ENCODE results near the gene PDE8A. TPM values are rescaled to one million over a fixed set of nuclear protein-coding genes. Genes with fewer than 3 reads are reported as not detected.
"Not testable (repeated sequence)": the region's sequence is repeated elsewhere in the genome, so short reads cannot be mapped to it uniquely, and the experiment has no call there.

PDE8A gene
- total RNA-seq, 1 donor from 2014 or later, result 80.4 TPM

DNA sequence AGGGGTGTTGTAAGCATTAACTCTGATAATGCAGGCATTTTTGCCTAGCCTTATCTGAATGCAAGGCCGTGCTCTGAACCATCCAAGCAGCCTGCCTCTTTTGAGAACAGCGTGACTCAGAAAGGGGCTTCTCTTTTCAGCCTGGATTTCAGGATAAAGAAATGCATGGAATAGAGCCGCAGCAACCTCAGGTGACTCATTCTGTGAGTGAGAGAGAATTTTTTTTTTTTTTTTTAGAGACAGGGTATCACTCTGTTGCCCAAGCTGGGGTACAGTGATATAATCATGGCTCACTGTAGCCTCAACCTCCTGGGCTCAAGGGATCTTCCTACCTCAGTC, 20.6 kb upstream of the PDE8A start:
- DNase-seq (ENCODE audit: low spot score), result no peak

DNA sequence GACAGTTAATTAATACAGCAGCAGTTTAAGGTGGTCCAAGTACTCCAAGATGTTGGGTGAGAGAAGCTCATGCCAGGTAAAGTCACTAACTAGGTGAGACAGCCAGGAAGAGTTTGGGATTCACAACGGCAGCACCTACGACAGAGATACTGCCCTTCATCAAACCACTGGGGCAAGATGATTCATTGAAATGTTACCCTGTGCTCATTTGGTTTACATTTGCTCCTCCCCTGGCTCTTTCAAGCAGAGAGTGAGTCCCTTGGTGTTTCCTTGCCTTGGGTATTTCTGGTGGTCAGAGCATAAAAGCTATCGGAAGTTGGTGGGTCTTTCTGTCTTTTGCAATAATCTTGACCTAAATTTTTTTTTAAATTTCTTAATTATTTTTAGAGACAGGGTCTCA, 19.9 kb upstream of the PDE8A start:
- no peak for DNase-seq (ENCODE audit: low spot score)

DNA sequence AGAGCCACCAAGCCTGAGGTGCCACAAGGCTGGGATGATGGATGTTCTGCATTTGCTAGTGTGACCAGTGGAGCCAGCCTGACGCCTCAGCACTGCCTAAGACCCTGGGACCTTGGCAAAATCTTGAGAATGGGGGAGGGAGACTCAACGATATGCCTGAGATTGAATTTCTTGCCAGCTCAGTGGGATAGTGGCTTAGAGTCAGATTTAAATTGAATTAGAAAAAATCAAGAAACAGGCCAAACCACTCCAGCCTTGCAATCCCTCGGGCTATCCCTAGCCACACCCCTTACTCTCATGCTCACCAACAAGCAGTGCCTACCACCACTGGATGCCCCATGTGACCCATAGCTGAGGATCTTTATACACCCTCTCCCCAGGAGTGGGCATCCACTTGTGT, 18.7 kb upstream of the PDE8A start:
- DNase-seq (ENCODE audit: low spot score), result no peak

DNA sequence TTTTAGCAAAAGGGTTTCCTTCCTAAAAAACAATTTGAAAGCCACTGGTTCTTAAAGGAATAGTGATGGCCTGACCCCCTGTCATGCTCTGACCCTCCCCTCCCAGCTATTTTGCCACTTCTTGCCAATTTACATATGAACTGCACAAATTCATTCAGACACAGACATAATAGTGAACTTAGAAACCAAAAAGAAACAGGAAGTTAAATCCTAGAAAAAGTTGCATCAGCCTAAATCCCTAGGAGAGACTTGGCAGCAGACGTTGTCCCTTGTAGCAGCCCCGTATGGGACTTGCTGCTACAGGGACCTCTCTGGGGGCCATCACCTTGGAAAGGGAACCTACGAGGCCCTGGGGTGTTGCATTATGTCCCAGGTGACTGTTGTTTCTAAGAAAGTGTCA, 14.3 kb upstream of the PDE8A start:
- peak; percentile 37 for DNase-seq (ENCODE audit: low spot score)

DNA sequence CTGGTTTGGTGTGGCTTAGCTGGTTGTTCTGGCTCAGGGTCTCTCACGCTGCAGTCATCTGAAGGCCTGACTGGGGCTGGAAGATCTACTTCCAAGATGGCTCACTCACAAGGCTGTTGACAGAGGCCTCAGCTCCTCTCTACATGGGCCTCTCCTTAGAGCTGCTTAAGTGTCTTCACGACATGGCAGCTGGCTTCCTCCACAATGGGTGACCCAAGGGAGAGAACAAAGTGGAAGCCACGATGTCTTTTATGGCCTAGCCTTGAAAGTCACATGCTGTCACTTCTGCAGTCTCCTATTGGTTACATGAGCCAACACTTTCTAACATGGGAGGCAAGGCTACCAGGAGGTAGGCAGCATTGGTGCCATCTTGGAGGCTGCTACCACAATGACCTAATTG, 13.4 kb upstream of the PDE8A start:
- DNase-seq (ENCODE audit: low spot score), result peak; percentile 53

DNA sequence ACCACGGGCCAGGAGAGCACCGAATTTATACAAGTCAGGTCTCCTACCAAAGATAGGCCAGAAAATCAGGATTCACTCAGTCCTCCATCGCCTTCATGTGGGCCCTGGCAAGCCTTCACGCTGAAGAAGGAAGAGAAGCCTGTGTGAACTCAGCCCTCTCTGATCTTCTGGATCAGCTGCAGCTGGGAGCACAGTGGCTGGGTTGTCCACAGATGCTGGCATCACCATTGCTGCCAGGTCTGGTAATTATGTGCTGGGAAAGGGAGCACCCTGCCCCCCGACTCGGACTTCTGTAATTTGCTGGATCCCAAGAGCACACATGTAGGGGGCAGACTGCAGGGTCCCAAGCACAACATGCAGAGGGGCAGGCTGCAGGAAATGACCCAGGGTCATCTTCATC, 12.4 kb upstream of the PDE8A start:
- DNase-seq (ENCODE audit: low spot score), result peak; percentile 43

DNA sequence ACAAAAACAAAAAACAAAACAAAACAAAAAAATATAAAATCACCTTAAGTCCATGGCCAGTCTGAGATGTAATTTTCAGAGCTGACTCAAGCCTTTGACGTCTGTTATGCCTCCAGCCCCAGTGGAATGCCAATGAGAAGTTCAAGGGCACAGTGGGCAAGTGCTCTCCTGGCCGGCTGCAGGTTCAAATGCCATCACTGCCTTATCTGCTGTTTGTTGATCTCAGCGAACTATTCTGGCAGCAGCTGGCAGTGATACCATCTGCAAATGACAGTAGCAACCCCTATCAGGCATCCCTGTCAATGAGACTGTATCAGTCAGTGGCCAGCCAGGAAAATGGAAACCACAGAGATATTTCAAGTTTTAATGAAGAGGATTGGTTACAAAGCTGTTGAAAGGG, 10.8 kb upstream of the PDE8A start:
- DNase-seq (ENCODE audit: low spot score), result peak; percentile 30

DNA sequence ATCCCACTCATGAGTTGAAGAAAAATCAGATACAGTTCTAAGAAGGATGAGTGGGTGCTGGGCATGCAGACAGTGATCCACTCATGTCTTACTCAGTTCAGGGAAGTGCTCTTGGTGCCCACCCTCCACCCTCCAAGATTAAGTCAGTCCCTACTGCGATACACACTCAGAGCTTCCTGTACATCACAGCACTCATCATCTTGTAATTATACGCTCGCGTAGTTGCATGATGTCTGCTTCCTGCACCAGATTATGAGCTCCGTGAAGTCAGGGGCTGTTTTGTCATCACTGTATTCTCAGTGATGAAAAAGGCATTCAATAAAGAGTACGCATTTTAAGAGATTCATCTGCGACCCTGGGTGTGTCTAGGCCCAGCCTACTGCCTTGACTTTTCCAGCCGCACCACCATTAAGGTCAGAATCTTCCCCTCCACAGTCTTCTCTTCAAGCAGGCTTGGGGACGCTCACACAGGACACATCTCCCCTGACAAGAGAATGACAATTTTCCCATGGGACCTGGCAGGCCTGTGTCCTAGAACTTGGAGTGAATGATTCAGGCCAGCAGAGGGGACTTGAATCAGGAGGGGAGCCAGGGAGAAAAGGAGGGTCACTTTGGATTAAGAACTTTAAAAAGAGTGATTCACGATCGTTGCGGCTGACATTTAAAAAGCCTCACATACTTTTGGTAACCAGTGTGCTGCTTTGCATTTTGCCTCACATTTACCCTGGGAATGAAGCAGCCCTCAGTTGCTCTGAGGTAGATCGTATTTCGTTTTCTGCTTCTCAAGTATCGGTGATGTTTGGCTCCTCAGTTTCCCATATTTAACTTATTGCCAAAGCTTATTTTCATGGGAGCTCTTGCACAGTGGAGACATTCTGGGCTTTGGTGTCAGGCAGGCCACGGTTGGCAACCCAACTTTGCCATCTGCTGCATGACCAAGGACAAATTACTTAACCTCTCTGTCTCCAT, 7.9 kb upstream of the PDE8A start:
- no peak for DNase-seq (ENCODE audit: low spot score)

DNA sequence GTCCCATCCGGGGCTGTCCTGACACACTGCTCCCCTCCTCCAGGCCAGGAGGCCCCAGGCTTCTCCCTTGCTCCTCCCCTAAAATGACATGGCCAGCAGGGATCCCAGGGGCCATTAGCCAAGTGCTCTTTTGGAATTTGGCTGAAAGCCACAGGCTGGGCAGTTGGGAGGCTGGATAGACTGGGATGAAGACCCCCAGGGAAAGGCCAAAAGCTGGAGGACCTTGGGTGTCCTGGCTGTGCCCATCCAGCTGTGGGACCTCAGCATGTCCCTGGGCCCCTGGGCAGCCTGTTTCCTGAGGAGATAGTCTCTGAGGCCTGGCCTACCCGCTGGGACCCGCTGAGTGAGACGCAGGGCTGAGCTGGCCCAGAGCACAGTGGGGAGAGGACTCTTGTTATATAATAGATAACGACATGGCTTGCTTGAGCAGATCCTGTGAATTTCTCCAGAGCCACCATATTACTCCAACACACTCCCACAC, 5.7 kb upstream of the PDE8A start:
- DNase-seq (ENCODE audit: low spot score), result no peak

DNA sequence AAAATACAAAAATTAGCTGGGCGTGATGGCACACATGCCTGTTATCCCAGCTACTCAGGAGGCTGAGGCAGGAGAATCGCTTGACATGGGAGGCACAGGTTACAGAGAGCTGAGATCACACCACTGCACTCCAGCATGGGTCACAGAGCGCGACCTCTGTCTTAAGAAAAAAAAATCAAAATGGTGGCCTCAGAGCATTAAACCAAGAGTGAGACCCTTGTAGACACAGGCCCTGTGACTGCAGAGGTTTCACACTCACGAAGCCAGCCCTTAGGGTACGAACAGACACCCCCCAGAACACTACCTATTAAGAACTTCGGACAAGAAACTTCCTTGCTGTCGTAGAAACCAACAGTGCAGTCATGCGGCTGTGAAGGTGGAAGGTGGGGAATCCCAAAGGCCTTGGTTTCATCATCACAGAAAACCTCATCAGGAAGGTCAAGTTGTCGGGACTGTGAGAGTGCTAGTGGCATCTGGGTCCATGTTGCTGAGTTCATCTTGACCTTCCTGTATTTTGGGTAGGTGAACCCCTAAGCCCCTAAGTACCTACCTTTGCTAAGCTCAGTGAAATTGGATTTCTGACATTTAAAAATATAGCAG, 4.8 kb upstream of the PDE8A start:
- DNase-seq (ENCODE audit: low spot score), result no peak

DNA sequence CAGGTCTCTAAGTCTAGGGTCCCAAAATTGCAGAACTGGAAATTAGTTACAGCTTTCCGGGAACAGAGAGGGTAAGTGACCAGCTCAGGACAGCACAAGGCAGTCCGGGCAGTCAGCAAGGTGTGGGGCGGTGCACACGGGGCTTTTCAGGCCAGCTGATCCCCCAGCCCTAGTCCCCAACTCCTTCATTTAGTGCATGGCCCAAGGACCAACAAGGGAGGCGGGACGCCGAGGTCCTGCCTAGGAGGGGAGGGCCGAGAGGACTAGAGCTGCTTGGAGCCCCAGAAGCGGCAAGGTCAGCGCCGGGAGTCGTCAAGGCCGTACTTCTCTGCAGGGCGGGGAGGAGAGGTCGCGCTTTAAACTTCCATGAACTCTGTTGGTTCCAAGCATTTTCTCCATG, 2.0 kb upstream of the PDE8A start:
- DNase-seq (ENCODE audit: low spot score), result no peak

DNA sequence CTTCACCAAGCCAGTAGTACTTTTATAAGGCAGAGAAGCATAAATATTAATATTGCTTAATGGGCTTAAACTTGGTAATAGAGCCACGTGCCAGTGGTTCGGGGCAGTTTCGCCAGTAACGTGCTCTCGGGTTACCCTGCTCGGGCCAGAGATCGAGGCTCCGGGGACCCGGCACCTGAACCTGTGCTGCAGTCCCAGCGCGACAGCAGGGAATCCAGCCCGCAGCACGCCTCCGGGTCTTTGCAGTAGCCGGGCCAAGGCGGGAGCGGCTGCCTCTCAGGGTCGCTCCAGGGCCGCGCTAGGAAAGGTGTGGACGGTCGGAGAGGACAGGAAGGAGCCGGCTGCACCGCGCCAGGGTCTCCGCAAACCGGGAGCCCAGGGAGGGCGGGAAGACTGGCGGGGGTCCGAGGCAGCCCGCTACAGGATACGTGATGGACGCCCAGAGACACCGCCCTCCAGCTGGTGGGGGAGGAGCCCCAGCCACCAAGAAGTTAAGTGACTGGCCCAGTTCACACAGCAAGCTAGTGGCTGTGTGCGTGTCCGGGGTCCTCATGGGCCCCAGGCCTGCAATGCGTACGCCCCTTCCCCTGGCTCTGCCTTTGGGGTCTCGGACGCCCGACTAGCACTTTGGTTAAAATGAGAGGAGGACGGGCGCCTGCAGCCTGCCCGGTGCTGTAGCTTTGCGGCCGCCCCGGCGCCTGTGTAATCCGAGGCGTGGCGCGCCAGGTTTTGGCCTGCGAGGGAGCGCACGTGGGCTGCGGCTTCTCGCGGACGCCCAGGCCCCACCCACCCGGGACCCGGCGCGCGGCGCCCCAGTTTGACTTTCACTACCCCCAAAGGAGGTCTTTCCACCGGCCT, 1.2 kb upstream of the PDE8A start:
- peak; percentile 95 for DNase-seq (ENCODE audit: low spot score)

DNA sequence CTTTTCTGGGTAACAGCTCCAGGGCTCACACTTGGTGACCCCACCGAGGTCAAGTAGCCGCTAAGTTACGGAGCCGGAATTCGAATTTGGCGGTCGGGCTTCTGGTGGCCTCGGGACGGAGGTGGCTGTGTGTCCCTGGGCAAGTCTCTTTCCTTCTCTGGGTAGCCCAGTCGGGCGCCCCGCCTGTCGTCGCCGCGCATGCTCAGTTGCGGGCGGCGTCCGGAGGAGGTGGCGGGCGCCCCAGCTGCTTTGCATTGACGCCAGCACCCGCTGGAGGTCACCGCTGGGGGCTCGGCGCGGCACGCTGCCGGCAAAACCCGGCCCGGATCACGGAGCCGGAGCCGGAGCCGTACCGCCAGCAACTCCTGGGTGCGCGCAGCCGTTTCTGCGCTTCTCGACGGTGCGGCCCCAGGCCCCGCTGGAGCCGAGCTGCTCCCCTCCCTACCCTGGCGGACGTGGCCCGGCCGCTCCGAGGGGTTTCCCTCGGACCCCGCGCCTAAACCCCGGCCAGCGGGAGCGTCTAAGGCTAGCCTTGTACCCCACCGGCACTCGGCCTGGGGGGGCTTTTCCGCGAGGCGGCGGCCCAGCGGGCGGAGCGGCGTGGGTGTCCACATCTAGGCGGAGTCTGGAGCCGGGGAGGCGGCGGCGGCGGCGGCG, 474 bp upstream of the PDE8A start:
- DNase-seq (ENCODE audit: low spot score), result peak; percentile 99

DNA sequence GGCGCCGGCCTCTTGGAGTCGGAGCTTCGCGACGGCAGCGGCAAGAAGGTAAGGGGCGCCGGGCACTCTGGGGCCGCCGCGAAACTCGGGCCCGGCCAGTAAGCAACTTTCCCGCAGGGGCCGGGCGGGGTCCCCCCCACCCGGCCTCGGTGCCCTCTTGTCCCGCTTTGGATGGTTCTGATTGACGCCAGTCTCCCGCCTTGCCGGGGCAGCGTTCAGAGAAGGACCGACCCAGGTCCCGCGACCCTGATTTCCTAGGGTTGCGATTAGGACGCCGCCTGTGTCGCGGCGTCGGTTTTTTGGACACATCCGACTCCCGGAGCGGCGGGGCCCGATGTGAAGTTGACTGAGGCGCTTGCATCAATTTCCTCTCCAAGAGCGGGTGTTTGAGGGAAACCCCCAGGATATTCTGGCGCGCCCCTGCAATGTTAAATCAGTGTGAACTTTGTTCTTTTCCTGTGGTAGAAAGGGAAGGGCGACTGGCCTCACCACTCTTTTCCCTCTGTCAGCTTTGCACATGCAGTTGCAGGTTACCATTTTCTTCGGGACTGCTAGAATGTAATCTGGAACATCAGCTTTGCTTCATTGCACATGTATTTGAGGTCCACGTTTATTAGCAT, 755 bp downstream of the PDE8A start:
- DNase-seq (ENCODE audit: low spot score), result no peak

DNA sequence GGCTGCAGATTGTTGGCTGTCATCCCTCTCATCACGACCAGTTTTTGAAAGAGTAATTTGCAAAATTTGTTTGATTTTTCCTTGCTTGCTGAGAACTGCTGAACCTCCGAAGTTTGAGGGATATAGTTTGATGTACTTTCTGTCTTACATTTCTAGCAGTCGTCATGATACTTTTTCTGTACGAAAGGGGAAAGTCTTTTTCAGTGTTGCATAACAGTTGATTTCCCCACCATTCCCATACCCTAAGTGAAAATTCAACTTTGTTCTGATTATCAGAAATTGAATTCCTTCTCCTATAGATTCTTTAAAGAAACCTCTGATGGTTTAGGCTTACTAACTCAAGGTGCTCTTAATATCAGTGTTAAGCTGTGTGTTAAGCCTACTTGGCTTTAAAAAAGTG, 1.6 kb downstream of the PDE8A start:
- DNase-seq (ENCODE audit: low spot score), result no peak

DNA sequence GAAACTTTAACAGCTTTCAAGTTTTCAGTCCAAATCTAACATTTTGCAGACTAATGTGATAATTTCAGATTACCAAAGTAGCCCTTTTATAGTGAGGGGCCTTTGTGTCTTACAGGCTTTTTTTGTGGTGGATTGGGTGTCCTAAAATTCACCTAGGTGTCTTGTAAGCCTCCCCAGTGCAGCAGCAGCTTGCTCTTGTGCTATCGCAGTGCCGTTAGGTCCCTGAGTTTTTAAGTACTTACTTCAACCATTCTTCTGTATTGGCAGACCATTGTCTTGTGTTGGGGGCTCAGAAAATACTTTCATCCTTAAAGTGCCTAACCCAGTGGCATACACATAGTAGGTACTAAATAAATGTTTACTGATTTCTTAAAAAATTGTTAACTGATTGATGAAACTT, 2.1 kb downstream of the PDE8A start:
- no peak for DNase-seq (ENCODE audit: low spot score)

DNA sequence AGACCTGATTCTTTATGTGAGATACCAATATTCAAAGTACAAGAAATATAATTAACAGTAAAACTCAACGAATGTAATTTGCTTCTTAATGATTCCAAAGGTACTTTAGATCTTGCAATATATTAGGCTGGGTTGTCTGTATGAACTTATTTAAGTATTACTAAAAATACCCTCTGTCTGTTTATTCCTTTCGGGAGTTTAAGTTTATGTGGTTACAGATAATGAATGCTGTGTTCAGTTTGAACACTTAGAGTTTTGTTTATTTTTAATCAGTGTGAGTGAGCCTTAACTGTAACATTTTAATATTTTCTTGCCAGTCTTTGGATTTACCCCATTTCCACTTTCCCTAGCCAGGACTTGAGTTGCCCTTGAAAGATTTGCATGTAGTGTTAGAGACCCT, 3.5 kb downstream of the PDE8A start:
- DNase-seq (ENCODE audit: low spot score), result no peak

DNA sequence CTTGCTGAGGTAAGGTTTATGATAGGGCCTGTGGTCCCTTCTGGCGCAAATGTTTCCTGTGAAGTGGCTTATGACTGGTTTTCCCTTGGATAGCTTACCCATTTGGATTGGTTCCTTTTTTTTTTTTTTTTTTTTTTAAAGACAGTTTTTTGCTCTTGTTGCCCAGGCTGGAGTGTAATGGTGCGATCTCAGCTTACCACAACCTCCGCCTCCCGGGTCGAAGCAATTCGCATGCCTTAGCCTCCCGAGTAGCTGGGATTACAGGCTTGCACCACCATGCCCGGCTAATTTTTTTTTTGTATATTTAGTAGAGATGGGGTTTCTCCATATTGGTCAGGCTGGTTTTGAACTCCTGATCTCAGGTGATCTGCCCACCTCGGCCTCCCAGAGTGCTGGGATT, 5.7 kb downstream of the PDE8A start:
- not testable (repeated sequence) for DNase-seq (ENCODE audit: low spot score)

DNA sequence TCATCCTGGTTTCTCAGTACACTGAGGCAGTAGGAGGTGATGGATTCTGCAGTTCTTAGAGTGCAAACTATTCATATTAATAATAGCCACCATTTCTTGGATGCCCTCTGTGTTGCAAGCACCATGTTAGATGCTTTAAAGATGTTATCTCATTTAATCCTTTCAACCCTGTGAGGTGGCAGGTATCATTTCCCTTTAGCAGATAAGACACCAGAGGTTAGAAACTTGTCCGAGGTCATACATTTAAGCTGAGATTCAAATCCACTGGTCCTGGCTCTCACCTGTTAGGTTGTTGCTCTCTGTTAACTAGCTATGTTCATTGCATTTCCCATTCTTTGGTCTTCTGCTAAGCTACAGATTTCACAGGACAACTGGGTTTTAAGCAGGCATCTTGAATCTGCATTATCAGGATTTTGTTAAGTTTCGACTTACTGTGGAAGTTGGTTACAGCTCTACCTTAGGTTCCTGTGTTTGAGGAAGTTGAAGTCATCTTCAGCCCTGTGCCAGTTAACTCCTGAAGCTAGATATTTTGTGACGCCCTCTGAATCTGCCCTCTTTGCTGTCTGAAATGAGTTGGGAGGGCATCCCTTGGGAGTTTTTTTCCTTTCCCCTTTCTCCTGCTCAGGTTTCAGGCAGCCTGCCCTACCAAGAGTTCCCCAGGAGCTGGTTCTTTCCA, 6.4 kb downstream of the PDE8A start:
- DNase-seq (ENCODE audit: low spot score), result no peak

DNA sequence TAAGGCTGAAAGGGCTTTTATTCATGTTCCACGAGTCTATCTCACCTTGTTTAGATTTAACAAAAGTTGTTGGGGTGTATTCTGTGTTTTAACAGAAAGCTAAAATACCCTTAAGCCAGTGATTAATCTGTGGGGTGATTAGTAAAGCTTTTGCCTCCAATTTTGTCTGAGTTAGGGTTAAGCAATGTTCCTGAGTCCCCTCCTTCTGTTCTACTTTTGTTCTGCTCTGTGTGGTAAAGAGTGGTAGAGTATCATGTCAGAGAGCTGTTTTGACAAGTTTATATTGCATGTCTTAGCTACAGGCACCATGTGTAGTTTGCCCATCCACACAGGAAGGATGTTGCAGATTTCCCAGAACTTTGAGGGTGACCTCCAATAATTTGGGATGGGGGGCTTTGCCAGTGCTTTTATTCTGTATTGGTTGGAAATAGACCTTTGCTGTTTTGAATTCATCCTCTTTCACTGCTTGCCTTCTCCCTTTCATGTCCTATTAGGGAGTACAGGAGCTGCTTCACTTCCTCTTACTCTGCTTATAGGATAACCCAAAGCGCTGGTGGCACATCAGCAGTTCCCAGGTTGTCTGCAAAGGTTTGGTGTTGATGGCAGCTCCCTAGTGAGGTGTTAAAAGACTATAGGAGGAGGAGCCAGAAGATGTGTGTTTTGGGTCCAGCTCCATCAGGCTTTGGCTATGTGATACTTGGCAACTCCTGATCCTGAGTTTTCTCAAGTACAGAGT, 7.4 kb downstream of the PDE8A start:
- no peak for DNase-seq (ENCODE audit: low spot score)
